GM20431 (cell line): ENCODE results near the gene RPP40.

Experiments used
- in situ Hi-C: fragments of 300-500 bp; cut with MseI, MboI; formaldehyde crosslinking; loops from one replicate; pipeline ENCODE4 v1.15.0; 2020; ENCODE audit warnings: low sequenced_read_pairs; ENCODE audit not compliant: unreplicated experiment

The RPP40 gene

GRCh38 chr6:4946521-4946920, 57.3 kb downstream of the RPP40 start:
- in situ Hi-C loops: no loop called here
